ENCODE data around the gene NHLRC3. TPM values are rescaled to one million over a fixed set of nuclear protein-coding genes. Genes with fewer than 3 reads are reported as not detected.

NHLRC3 gene
- polyA plus RNA-seq, 2 of the 4 experiments (the other 2 are of a cell fraction), result 8.2 to 13.7 TPM

DNA sequence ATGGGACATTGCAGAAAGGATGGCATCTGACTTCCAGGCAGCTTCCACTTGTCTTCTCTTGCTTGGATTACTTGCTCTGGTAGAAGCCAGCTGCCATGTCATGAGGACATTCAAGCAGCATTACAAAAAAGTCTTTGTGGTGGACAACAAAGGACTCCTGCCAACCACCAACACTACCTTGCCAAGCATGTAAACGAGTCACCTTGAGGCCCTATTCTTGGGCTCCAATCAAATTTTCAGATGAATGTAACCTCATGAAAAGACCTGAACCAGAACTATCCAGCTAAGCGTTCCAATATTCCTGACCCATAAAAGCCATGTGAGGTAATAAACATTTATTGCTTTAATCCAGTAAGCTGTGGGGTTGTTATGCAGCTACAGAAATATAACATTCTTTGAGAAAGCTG is 12.8 kb upstream of the NHLRC3 start:
- CTCF ChIA-PET, result no interaction called here
- DNase-seq (ENCODE audit: low read depth in 1 of 2, low spot score in 1 of 2) (no peak), ATAC-seq (no peak), FAIRE-seq (no peak)
- H3K9me3 ChIP-seq, result no peaks in the 10 kb centered on the region
- H3K4me2 ChIP-seq, result no peak overlapping the region
- H3K4me1 ChIP-seq, result no peaks in the 10 kb centered on the region
- no peak overlapping the region for H3K27ac ChIP-seq
- POLR2A ChIA-PET, result no interaction called here
- H3K4me3 ChIP-seq, result no peak overlapping the region
- TF ChIP-seq RNF2 (IDR thresholded peaks at IDR 0.05; ENCODE audit: borderline replicate concordance, low read depth) (no peak), MAFK (IDR thresholded peaks at IDR 0.05; ENCODE audit: partially characterized antibody) (no peak), TFCP2L1 (CRISPR knock-in tag; IDR thresholded peaks at IDR 0.05) (no peak), BHLHE40 (IDR thresholded peaks at IDR 0.05; ENCODE audit: low read depth, low read length) (no peak), SMC3 (IDR thresholded peaks at IDR 0.05) (no peak), MAZ (IDR thresholded peaks at IDR 0.05; ENCODE audit: borderline replicate concordance, low read depth, low read length) (no peak), ZNF302 (CRISPR knock-in tag; IDR thresholded peaks at IDR 0.05) (no peak), KDM5A (IDR thresholded peaks at IDR 0.05) (no peak), CHD2 (IDR thresholded peaks at IDR 0.05; ENCODE audit: low read length, partially characterized antibody) (no peak)
- TF ChIP-seq, protein P1, sequence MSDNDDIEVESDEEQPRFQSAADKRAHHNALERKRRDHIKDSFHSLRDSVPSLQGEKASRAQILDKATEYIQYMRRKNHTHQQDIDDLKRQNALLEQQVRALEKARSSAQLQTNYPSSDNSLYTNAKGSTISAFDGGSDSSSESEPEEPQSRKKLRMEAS (IDR thresholded peaks at IDR 0.05), result no peak
- TF ChIP-seq, protein P2, sequence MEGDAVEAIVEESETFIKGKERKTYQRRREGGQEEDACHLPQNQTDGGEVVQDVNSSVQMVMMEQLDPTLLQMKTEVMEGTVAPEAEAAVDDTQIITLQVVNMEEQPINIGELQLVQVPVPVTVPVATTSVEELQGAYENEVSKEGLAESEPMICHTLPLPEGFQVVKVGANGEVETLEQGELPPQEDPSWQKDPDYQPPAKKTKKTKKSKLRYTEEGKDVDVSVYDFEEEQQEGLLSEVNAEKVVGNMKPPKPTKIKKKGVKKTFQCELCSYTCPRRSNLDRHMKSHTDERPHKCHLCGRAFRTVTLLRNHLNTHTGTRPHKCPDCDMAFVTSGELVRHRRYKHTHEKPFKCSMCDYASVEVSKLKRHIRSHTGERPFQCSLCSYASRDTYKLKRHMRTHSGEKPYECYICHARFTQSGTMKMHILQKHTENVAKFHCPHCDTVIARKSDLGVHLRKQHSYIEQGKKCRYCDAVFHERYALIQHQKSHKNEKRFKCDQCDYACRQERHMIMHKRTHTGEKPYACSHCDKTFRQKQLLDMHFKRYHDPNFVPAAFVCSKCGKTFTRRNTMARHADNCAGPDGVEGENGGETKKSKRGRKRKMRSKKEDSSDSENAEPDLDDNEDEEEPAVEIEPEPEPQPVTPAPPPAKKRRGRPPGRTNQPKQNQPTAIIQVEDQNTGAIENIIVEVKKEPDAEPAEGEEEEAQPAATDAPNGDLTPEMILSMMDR (IDR thresholded peaks at IDR 0.05), result no peak
- WGBS (ENCODE audit: missing lambda C conversion rate), result 92% methylated on average over 2 of the region's 2 CpGs

DNA sequence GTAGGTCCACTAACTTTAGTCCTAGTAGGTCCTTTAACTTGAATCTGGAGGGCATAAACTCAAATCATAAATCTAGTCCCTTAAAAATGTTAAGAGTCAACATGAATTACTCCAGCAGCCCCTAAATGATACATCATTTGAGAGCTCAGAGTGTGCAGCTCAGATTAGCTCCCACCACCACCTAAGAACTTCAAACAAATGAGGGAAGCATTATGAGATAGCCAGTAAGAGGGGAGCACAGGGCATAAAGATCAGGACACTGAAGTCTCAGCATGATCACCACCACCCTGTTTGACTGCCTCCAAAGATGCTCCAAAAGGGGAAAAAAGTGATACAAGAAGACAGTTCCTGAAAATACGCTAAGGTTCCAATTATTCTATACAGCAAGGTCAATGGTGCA is 6.1 kb upstream of the NHLRC3 start:
- no peak for TF ChIP-seq KDM5A (IDR thresholded peaks at IDR 0.05)
- TF ChIP-seq, protein P3, sequence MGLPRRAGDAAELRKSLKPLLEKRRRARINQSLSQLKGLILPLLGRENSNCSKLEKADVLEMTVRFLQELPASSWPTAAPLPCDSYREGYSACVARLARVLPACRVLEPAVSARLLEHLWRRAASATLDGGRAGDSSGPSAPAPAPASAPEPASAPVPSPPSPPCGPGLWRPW (IDR thresholded peaks at IDR 0.05), result no peak
- TF ChIP-seq, protein P4, sequence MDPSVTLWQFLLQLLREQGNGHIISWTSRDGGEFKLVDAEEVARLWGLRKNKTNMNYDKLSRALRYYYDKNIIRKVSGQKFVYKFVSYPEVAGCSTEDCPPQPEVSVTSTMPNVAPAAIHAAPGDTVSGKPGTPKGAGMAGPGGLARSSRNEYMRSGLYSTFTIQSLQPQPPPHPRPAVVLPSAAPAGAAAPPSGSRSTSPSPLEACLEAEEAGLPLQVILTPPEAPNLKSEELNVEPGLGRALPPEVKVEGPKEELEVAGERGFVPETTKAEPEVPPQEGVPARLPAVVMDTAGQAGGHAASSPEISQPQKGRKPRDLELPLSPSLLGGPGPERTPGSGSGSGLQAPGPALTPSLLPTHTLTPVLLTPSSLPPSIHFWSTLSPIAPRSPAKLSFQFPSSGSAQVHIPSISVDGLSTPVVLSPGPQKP (IDR thresholded peaks at IDR 0.05; ENCODE audit: low read depth, low read length), result no peak
- TF ChIP-seq CHD2 (IDR thresholded peaks at IDR 0.05; ENCODE audit: low read length, partially characterized antibody), result no peak
- TF ChIP-seq FOXS1 (CRISPR knock-in tag; IDR thresholded peaks at IDR 0.05), result no peak
- no peak for ATAC-seq
- Histone ChIP-seq H3K4me3 (no peak overlapping the region), H3K4me2 (no peak overlapping the region), H3K27ac (no peak overlapping the region), H3K4me1 (peaks cover 9% of the 10 kb centered on the region; the same call in 2 of the 3 replicates), H3K9me3 (no peaks in the 10 kb centered on the region)
- no peak for DNase-seq (ENCODE audit: low read depth in 1 of 2, low spot score in 1 of 2)
- WGBS (ENCODE audit: missing lambda C conversion rate), result 94% methylated on average over 1 of the region's 1 CpG
- POLR2A ChIA-PET, result no interaction called here
- CTCF ChIA-PET, result interaction anchor here (0.5 to 1.4 kb wide), 2 partner anchors 19 to 26 kb away, joined by 3 to 4 read pairs; no protein-coding TSS in a partner anchor
- FAIRE-seq, result no peak

DNA sequence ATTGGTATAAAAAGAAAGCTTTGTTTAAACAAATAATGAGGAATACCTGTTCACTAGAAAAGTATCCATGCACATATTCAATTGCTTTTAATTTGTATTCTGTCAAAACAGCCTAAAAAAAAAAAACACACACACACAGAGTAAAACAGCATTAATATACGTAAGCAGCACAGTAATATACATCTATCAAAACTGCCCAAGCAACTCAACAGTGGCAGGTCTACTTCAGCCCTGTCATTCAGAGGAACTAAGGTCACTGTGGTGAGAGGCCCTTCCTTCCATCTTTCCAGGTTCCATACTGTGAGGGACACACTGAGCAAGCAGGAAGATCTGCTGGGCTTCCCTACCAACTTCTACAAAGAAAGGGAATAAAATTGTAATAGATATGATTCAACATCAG is 4.2 kb upstream of the NHLRC3 start:
- H3K9me3 ChIP-seq, result no peaks in the 10 kb centered on the region
- 94% methylated on average over 1 of the region's 1 CpG for WGBS (ENCODE audit: missing lambda C conversion rate)
- H3K4me3 ChIP-seq, result no peak overlapping the region
- no peak for ATAC-seq
- no peak for FAIRE-seq
- H3K4me1 ChIP-seq, result peaks cover 9% of the 10 kb centered on the region; the same call in 2 of the 3 replicates
- H3K4me2 ChIP-seq, result no peak overlapping the region
- TF ChIP-seq FOSB (CRISPR knock-in tag; IDR thresholded peaks at IDR 0.05) (no peak), CBX2 (IDR thresholded peaks at IDR 0.05; ENCODE audit: borderline replicate concordance, low read depth) (no peak), CHD2 (IDR thresholded peaks at IDR 0.05; ENCODE audit: low read length, partially characterized antibody) (no peak), MAZ (IDR thresholded peaks at IDR 0.05; ENCODE audit: borderline replicate concordance, low read depth, low read length) (no peak), POLR2AphosphoS2 (conservative IDR thresholded peaks at IDR 0.05; ENCODE audit: low read length) (no peak), HOXB5 (CRISPR knock-in tag; IDR thresholded peaks at IDR 0.05) (no peak), KDM5A (IDR thresholded peaks at IDR 0.05) (no peak)
- TF ChIP-seq, protein P5, sequence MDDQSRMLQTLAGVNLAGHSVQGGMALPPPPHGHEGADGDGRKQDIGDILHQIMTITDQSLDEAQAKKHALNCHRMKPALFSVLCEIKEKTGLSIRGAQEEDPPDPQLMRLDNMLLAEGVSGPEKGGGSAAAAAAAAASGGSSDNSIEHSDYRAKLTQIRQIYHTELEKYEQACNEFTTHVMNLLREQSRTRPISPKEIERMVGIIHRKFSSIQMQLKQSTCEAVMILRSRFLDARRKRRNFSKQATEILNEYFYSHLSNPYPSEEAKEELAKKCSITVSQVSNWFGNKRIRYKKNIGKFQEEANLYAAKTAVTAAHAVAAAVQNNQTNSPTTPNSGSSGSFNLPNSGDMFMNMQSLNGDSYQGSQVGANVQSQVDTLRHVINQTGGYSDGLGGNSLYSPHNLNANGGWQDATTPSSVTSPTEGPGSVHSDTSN (IDR thresholded peaks at IDR 0.05), result no peak
- CTCF ChIA-PET, result interaction anchor here (1.4 kb wide), 1 partner anchor 578 kb away, joined by 3 read pairs; no protein-coding TSS in a partner anchor
- POLR2A ChIA-PET, result no interaction called here
- no peak for DNase-seq (ENCODE audit: low read depth in 1 of 2, low spot score in 1 of 2)
- H3K27ac ChIP-seq, result no peak overlapping the region

Measured in A549 (cell line).